GM18858 (cell line): ENCODE data around the gene COX7A1.
"Not testable (repeated sequence)": the region's sequence is repeated elsewhere in the genome, so short reads cannot be mapped to it uniquely, and the experiment has no call there.

ENCODE experiments used
- ATAC-seq: cut with Tn5 transposase; IDR thresholded peaks from one replicate; pipeline ENCODE4 v1.9.1; 2021; ENCODE audit not compliant: unreplicated experiment

COX7A1 gene

DNA sequence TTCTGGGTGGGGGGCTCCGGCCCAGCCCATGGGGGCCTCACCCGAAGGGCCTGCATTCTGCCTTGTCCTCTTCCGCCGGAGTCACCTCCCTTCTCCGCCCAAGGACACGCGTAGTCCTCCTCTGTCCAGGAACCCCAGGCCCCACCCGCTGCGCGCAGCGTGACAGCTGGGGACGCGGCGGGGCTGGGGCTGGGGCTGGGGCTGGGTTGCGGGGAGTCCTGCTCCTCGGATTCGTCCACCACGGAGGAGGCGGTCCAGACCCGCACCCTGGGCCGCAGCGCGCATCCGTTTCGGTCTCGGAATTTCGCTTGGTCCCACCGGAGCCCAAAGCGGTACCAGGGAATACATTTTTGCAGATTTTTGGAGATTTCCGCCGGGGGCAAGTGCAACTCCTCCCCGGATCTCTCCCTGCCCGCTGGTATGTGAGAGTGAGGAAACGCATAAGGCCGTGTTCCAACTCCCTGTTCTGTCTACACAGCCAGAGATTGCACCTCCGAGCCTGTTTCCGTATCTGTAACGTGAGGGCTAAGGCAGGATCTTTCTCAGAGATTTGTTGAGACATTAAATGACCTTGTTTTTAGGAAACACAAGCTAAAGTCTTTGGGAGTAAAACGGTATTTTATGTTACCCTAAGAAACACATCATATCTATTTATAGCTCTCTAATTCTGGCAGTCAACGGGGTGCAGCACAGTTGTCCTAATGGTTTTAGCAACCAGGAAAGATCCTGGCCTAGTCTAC lies at the start of gene COX7A1:
TSS of gene COX7A1 (minus strand) at position 96 of the 740 bp plus-strand sequence. CDS start at position 56, 40 bp downstream.
- no peak for ATAC-seq

- ATAC-seq: no peak
Measured at GRCh38 chr19:36201684-36202083, 49.4 kb upstream of the COX7A1 start.

- no peak for ATAC-seq
Measured at GRCh38 chr19:36198119-36198518, 45.9 kb upstream of the COX7A1 start.

- ATAC-seq: no peak
Measured at GRCh38 chr19:36196249-36196648, 44.0 kb upstream of the COX7A1 start.

DNA sequence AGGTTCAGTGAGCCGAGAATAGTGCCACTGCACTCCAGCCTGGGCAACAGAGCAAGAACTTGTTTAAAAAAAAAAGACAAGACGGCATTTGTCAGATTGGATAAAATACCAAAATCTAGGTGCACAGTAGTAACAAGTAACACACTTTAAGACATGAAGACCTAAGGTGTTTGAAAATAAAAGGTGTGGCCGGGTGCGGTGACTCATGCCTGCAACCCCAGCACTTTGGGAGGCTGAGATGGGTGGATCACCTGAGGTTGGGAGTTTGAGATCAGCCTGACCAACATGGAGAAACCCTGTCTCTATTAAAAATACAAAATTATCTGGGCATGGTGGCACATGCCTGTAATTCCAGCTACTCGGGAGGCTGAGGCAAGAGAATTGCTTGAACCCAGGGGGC lies 34.5 kb upstream of the COX7A1 start:
- ATAC-seq: not testable (repeated sequence)

- no peak for ATAC-seq
Measured at GRCh38 chr19:36183245-36183628, 31.0 kb upstream of the COX7A1 start.

GRCh38 chr19:36182612-36183244 lies 30.5 kb upstream of the COX7A1 start:
- ATAC-seq: no peak

- not testable (repeated sequence) for ATAC-seq
Measured at GRCh38 chr19:36179077-36179476, 26.8 kb upstream of the COX7A1 start.

DNA sequence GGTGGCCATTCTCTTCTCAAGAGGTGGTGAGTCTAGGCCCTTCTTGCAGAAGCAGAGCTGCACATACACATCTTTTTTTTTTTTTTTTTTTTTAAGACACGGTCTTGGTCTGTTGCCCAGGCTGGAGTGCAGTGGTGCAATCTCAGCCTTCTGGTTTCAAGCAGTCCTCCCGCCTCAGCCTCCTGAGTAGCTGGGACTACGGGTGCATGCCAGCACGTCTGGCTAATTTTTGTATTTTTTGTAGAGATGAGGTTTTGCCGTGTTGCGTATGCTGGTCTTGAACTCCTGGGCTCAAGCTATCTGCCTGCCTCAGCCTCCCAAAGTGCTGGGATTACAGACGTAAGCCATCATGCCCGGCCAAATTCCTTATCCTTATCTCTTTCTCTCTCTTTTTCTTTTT lies 21.6 kb upstream of the COX7A1 start:
- ATAC-seq: not testable (repeated sequence)

DNA sequence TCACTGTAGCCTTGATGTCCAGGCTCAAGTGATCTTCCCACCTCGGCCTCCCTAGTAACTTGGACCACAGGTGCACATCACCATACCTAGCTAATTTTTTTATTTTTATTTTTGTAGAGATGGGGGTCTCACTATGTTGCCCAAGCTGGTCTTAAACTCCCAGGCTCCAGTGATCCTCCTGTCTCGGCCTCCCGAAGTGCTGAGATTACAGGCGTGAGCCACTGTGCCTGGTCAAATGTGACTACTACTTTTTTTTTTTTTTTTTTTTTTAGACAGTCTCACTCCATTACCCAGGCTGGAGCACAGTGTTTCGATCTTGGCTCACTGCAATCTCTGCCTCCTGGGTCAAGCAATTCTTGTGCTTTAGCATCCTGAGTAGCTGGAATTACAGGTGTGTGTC lies 20.6 kb upstream of the COX7A1 start:
- no peak for ATAC-seq

DNA sequence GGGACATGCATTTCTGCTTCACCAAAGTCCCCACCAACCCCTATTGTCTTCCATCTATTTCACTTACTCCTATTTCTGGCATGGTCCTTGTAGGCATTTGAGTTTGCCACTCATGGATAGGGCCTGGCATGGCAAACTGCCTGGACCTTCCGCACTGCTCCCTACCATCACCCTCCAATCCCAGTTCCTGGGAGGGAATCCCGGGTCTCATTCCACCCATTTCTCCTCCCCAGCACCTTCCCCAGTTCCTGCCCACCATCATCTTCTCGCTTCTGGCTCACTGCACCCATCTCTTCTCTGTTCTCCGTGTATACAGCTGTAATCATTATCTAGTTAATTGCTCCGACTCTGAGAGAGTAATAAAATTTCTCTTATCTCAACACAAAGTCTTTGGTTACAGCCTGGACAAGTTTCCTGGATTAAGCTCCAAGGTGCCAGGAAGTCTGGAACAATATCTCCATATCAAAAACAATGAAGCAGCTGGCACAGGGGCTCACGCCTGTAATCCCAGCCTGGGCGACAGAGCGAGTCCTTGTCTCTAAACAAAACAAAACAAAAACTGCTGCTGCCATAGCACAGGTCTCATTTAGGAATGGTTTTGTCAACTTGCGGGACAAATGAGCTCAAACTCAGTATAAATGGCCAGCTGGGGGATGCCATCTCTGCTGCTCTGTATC lies 17.0 kb upstream of the COX7A1 start:
- ATAC-seq: no peak

GRCh38 chr19:36163813-36164212 lies 11.6 kb upstream of the COX7A1 start:
- no peak for ATAC-seq

GRCh38 chr19:36160821-36161596 lies 8.8 kb upstream of the COX7A1 start:
- ATAC-seq: no peak

DNA sequence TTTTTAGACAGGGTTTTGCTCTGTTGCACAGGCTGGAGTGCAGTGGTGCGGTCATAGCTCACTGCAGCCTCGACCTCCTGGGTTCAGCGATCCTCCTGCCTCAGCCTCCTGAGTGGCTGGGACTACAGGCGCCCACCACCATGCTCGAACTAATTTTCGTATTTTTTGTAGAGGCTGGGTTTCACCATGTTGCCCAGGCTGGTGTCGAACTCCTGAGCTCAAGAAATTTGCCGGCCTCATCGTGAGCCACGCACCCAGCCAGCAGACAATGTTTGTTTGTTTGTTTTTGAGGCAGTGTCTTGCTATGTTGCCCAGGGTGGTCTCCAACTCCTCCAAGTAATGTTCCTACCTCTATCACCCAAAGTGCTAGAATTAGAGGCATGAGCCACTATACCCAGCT lies 879 bp upstream of the COX7A1 start:
- no peak for ATAC-seq

DNA sequence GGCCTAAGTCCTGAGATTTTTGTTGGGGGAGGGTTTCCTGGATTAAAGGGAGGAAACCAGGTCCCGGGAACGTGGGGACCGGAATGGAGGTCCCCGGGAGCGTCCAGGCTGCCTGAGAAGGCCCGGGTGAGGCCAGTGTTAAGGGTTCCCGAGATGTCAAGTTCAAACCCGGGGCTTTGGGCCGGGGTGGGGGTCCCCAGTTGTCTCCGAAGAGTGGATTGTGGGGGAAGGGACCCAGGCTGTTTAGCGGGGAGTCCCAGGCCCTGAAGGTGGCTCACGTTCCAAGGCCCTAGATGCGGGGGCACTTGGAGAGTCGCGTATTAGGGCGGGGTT lies 262 bp downstream of the COX7A1 start:
- ATAC-seq: no peak

DNA sequence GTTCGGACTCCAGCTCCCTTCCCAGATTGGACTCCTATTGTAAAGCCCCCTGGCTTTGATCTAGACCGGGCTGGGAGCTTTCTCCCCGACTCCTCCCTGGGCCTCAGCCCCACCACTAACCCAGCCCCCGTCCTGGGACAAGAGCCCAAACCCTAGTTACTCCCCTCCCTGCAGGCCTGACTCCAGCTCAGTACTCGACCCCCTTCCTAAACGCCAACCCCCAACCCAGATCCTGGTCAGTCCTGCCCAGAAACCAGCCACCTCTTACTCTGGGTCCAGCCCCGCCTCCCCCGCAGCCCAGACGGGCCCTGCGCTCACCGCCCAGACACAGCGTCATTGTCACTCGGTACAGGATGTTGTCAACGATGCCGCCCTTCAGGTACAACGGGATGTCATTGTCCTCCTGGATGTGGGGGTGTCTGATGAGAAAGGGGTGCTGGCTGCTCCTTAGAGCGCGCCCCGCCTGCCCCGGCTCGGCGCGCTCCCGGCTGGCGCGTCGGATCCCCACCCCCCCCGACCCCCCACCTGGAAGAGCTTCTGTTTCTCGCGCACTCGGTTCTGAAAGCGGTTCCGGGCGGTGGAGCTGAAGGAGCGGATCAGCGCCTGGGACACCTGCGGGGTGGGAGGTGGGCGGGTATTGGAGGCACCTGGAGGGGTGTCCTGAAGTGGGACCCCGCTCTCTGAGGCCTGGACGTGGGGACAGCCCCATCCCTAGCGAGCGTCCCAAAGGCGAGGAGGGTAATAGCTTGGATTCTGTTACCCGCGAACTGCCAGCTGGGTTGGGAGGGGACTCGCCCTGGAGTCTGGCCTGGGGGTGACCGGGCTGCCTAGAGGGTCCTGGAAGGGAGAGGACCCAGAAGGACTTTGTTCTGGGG lies 866 bp downstream of the COX7A1 start:
- ATAC-seq: no peak

GRCh38 chr19:36150586-36150985 lies 1.7 kb downstream of the COX7A1 start:
- ATAC-seq: no peak

DNA sequence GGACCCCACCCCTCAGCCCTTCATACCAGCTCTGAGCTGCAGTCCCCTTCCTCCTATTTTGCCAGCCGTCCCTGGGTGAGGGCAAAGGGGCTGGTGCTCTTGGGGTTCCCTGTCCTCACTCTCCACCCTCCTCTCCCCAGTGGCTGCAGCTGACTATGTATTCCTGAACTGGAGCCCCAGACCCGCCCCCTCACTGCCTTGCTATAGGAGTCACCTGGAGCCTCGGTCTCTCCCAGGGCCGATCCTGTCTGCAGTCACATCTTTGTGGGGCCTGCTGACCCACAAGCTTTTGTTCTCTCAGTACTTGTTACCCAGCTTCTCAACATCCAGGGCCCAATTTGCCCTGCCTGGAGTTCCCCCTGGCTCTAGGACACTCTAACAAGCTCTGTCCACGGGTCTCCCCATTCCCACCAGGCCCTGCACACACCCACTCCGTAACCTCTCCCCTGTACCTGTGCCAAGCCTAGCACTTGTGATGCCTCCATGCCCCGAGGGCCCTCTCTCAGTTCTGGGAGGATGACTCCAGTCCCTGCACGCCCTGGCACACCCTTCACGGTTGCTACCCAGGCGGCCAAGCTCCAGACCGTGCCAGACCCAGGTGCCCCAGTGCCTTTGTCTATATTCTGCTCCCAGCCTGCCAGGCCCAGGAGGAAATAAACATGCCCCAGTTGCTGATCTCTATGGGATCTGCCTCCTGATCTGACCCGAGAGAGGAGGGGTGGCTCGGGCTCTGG lies 2.4 kb downstream of the COX7A1 start:
- no peak for ATAC-seq

DNA sequence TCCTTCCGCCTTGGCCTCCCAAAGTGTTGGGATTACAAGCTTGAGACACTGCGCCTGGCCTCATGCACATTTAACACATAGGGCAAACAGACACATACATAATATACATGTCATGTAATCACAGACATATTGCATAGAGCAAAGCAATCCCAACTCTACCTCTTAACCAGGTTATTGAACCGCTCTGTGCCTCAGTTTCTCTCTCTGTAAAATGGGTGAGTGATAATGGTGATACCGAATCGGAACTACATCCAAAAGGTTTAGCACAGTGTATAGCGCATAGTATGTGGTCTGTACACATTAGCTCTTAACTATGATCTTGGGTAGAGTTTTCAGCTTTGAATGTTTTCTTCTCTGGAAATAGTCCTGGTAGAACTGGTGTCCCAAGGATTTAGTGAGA lies 7.6 kb downstream of the COX7A1 start:
- ATAC-seq: no peak

GRCh38 chr19:36142496-36142895 lies 9.8 kb downstream of the COX7A1 start:
- ATAC-seq: no peak
